ENCODE measurements around the gene CDH8. TPM values are rescaled to one million over a fixed set of nuclear protein-coding genes. Genes with fewer than 3 reads are reported as not detected.

The CDH8 gene
- polyA plus RNA-seq, 2 of the 4 experiments (the other 2 are of a cell fraction): 0.23 to 0.94 TPM

DNA sequence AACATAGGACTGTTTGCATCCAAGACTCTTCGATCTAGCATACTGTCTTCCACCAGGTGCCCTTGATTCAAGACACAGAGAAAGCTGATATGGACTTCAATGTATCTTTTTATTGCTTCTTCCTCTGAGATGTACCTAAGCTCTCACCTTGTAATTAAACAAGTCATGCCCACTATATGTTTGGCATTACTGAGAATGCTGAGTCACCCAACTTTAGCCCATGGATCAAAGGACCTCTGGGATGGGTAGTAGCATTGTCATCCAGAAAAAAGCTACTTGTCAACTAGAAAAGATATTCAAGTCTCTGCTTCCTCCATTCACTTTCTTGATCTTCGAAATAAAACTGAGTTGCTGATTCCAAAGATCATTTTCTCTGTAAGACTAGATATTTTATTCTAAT is 37.8 kb downstream of the CDH8 start:
- ATAC-seq (no peak), DNase-seq (ENCODE audit: low read depth in 1 of 2, low spot score in 1 of 2) (no peak), FAIRE-seq (no peak)
- TF ChIP-seq SMC3 (IDR thresholded peaks at IDR 0.05) (no peak), MAFK (IDR thresholded peaks at IDR 0.05; ENCODE audit: partially characterized antibody) (peak; percentile 46), NFE2L2 (conservative IDR thresholded peaks at IDR 0.05; ENCODE audit: low read length) (peak; percentile 58)
- H3K9me3 ChIP-seq: no peaks in the 10 kb centered on the region
- no peak overlapping the region for H3K4me2 ChIP-seq
- ChIA-PET POLR2A (no interaction called here), CTCF (no interaction called here)
- no peaks in the 10 kb centered on the region for H3K4me1 ChIP-seq
- 11% methylated on average over 2 of the region's 2 CpGs for WGBS (ENCODE audit: missing lambda C conversion rate)
- H3K4me3 ChIP-seq: no peak overlapping the region
- no peak overlapping the region for H3K27ac ChIP-seq

DNA sequence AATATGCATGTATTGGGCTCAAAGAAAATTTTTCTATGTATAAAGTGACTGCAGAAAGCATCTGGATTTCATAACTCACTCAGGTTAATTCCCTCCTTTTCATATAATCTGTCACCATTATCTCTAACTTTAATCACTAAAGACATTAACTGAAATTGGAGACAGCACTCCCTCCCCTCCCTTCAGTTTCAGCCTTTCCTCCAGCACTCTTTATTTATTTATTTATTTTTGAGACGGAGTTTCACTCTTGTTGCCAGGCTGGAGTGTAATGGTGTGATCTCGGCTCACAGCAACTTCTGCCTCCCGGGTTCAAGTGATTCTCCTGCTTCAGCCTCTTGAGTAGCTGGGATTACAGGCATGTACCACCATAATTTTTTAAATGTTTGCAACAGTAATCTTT is 43.1 kb downstream of the CDH8 start:
- FAIRE-seq (no peak), DNase-seq (ENCODE audit: low read depth in 1 of 2, low spot score in 1 of 2) (no peak), ATAC-seq (no peak)
- Histone ChIP-seq H3K4me1 (no peaks in the 10 kb centered on the region), H3K4me3 (no peak overlapping the region), H3K27ac (no peak overlapping the region), H3K4me2 (no peak overlapping the region), H3K9me3 (no peaks in the 10 kb centered on the region)
- 13% methylated on average over 3 of the region's 3 CpGs for WGBS (ENCODE audit: missing lambda C conversion rate)
- CTCF ChIA-PET: interaction anchor here (0.5 kb wide), 1 partner anchor 48 kb away, joined by 3 read pairs; no protein-coding TSS in a partner anchor
- POLR2A ChIA-PET: no interaction called here
- TF ChIP-seq SREBF2 (IDR thresholded peaks at IDR 0.05) (no peak), KDM5A (IDR thresholded peaks at IDR 0.05) (no peak), GATA3 (IDR thresholded peaks at IDR 0.05; ENCODE audit: borderline replicate concordance) (no peak)

DNA sequence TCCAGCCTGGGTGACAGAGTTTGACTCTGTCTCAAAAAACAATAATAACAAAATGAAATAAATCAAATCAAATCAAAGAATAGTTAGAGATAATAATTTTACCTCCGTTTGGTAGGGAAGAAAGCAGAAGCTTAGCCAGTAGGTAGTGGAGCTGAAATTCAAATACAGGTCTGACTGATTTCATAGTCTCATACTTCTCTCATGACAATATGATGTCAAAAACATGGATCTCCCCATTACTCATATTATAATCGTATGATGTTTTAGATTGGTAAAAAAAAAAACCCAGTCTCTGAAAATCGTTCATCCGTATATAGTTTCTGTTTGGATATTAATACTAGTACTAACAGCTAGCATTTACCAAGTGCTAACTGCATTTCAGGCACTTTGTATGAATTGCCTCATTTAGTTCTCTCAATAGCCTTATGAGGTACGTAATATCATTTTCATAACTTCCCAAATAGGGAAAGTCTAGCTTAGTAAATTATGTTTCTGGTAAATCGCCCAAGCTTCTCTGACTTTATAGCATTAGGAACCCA is 48.7 kb downstream of the CDH8 start:
- DNase-seq (ENCODE audit: low read depth in 1 of 2, low spot score in 1 of 2) (no peak), FAIRE-seq (no peak), ATAC-seq (no peak)
- Histone ChIP-seq H3K4me2 (no peak overlapping the region), H3K9me3 (no peaks in the 10 kb centered on the region), H3K4me3 (no peak overlapping the region), H3K4me1 (no peaks in the 10 kb centered on the region), H3K27ac (no peak overlapping the region)
- CTCF ChIA-PET: no interaction called here
- TF ChIP-seq, protein P1, sequence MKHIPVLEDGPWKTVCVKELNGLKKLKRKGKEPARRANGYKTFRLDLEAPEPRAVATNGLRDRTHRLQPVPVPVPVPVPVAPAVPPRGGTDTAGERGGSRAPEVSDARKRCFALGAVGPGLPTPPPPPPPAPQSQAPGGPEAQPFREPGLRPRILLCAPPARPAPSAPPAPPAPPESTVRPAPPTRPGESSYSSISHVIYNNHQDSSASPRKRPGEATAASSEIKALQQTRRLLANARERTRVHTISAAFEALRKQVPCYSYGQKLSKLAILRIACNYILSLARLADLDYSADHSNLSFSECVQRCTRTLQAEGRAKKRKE (CRISPR knock-in tag; IDR thresholded peaks at IDR 0.05; ENCODE audit: low read depth): no peak
- no peak for TF ChIP-seq HDAC2 (IDR thresholded peaks at IDR 0.05)
- TF ChIP-seq, protein P2, sequence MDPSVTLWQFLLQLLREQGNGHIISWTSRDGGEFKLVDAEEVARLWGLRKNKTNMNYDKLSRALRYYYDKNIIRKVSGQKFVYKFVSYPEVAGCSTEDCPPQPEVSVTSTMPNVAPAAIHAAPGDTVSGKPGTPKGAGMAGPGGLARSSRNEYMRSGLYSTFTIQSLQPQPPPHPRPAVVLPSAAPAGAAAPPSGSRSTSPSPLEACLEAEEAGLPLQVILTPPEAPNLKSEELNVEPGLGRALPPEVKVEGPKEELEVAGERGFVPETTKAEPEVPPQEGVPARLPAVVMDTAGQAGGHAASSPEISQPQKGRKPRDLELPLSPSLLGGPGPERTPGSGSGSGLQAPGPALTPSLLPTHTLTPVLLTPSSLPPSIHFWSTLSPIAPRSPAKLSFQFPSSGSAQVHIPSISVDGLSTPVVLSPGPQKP (IDR thresholded peaks at IDR 0.05; ENCODE audit: low read depth, low read length): no peak
- no peak for TF ChIP-seq FOSL2 (IDR thresholded peaks at IDR 0.05)
- TF ChIP-seq FOSL2 (CRISPR knock-in tag; IDR thresholded peaks at IDR 0.05): no peak
- TF ChIP-seq KDM5A (IDR thresholded peaks at IDR 0.05): no peak
- no peak for TF ChIP-seq ESRRA (IDR thresholded peaks at IDR 0.05; ENCODE audit: borderline replicate concordance, low read length)
- TF ChIP-seq, protein P3, sequence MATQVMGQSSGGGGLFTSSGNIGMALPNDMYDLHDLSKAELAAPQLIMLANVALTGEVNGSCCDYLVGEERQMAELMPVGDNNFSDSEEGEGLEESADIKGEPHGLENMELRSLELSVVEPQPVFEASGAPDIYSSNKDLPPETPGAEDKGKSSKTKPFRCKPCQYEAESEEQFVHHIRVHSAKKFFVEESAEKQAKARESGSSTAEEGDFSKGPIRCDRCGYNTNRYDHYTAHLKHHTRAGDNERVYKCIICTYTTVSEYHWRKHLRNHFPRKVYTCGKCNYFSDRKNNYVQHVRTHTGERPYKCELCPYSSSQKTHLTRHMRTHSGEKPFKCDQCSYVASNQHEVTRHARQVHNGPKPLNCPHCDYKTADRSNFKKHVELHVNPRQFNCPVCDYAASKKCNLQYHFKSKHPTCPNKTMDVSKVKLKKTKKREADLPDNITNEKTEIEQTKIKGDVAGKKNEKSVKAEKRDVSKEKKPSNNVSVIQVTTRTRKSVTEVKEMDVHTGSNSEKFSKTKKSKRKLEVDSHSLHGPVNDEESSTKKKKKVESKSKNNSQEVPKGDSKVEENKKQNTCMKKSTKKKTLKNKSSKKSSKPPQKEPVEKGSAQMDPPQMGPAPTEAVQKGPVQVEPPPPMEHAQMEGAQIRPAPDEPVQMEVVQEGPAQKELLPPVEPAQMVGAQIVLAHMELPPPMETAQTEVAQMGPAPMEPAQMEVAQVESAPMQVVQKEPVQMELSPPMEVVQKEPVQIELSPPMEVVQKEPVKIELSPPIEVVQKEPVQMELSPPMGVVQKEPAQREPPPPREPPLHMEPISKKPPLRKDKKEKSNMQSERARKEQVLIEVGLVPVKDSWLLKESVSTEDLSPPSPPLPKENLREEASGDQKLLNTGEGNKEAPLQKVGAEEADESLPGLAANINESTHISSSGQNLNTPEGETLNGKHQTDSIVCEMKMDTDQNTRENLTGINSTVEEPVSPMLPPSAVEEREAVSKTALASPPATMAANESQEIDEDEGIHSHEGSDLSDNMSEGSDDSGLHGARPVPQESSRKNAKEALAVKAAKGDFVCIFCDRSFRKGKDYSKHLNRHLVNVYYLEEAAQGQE (IDR thresholded peaks at IDR 0.05): no peak
- no peak for TF ChIP-seq EHMT2 (IDR thresholded peaks at IDR 0.05; ENCODE audit: low read depth)
- no peak for TF ChIP-seq ZSCAN20 (CRISPR knock-in tag; IDR thresholded peaks at IDR 0.05)
- POLR2A ChIA-PET: no interaction called here
- 10% methylated on average over 6 of the region's 6 CpGs for WGBS (ENCODE audit: missing lambda C conversion rate)

DNA sequence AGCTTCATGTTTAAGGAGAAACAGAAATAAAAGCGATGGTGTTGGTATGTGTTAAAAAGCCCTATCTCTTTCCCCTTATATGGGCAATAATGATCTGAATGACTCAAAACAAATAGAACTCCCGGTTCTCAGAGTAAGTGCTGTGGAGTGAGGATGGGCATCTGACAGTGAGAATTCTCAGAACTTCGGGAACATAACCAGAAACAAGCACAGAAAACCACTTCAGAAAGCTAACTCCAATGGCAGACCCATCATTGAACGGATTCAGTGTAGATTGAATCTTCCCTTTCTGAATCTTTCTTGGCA is 67.2 kb downstream of the CDH8 start:
- Histone ChIP-seq H3K9me3 (no peaks in the 10 kb centered on the region), H3K4me1 (no peaks in the 10 kb centered on the region), H3K27ac (no peak overlapping the region), H3K4me2 (no peak overlapping the region), H3K4me3 (no peak overlapping the region)
- no peak for FAIRE-seq
- ATAC-seq: no peak
- DNase-seq (ENCODE audit: low read depth in 1 of 2, low spot score in 1 of 2): no peak
- ChIA-PET POLR2A (no interaction called here), CTCF (no interaction called here)
- TF ChIP-seq CBX2 (IDR thresholded peaks at IDR 0.05; ENCODE audit: borderline replicate concordance, low read depth): no peak
- TF ChIP-seq PHF8 (IDR thresholded peaks at IDR 0.05; ENCODE audit: borderline replicate concordance, low read depth): no peak
- TF ChIP-seq, protein P1 (CRISPR knock-in tag; IDR thresholded peaks at IDR 0.05; ENCODE audit: low read depth): no peak
- TF ChIP-seq ZNF302 (CRISPR knock-in tag; IDR thresholded peaks at IDR 0.05): no peak
- TF ChIP-seq, protein P3 (IDR thresholded peaks at IDR 0.05): no peak
- 5% methylated on average over 4 of the region's 4 CpGs for WGBS (ENCODE audit: missing lambda C conversion rate)
